ENCODE measurements around the gene LRRC4B.

LRRC4B gene

GRCh38 chr19:50556282-50557008, 11.8 kb downstream of the LRRC4B start:
- in situ Hi-C loops (cut with HindIII; ENCODE audit: low sequenced_read_pairs): no loop called here
- peak; percentile 67 for TF ChIP-seq CTCF (IDR thresholded peaks at IDR 0.05; ENCODE audit: low read depth, low read length, missing control alignments)
- H3K4me3 ChIP-seq (ENCODE audit: low read depth, low read length): peak overlapping the region; percentile 18
- DNase-seq (ENCODE audit: low read depth): peak; percentile 1

- in situ Hi-C loops (cut with HindIII; ENCODE audit: low sequenced_read_pairs): no loop called here
- TF ChIP-seq CTCF (IDR thresholded peaks at IDR 0.05; ENCODE audit: low read depth, low read length, missing control alignments): no peak
- H3K4me3 ChIP-seq (ENCODE audit: low read depth, low read length): no peak overlapping the region
- no peak for DNase-seq (ENCODE audit: low read depth)
Measured at GRCh38 chr19:50555450-50556281, 12.6 kb downstream of the LRRC4B start.

- no peak overlapping the region for H3K4me3 ChIP-seq (ENCODE audit: low read depth, low read length)
- in situ Hi-C loops (cut with HindIII; ENCODE audit: low sequenced_read_pairs): no loop called here
- TF ChIP-seq CTCF (IDR thresholded peaks at IDR 0.05; ENCODE audit: low read depth, low read length, missing control alignments): no peak
- DNase-seq (ENCODE audit: low read depth): no peak
Measured at GRCh38 chr19:50555033-50555432, 13.2 kb downstream of the LRRC4B start.

GRCh38 chr19:50554212-50554611, 14.0 kb downstream of the LRRC4B start:
- no peak for TF ChIP-seq CTCF (IDR thresholded peaks at IDR 0.05; ENCODE audit: low read depth, low read length, missing control alignments)
- in situ Hi-C loops (cut with HindIII; ENCODE audit: low sequenced_read_pairs): no loop called here
- no peak for DNase-seq (ENCODE audit: low read depth)
- H3K4me3 ChIP-seq (ENCODE audit: low read depth, low read length): no peak overlapping the region

DNA sequence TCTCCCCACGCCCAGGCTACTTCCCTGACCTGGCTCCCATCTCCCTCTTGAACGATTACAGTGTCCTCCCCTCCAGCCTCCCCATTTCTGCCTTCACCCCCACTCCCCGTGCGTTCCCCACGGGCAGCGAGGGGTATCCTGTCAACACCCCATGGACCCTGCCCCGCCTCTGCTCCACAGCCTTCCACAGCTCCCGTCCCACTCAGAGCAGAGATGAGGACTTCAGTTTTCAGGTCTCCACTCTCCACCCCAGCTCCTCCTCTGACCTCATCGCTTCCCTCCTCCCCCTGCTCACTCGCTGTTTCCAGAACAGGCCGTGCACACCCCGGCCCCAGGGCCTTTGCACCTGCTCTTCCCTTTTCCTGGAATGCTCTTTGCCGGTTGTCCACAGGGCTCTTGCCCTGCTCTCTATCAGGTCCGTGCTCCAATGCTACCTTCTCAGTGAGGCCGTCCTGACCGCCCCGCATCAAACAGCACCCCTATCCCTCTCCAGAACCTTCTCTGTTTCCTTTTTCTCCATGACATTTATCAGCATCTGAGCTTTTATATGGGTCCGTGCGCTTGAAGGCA, 15.0 kb downstream of the LRRC4B start:
- DNase-seq (ENCODE audit: low read depth): no peak
- in situ Hi-C loops (cut with HindIII; ENCODE audit: low sequenced_read_pairs): no loop called here
- no peak for TF ChIP-seq CTCF (IDR thresholded peaks at IDR 0.05; ENCODE audit: low read depth, low read length, missing control alignments)
- H3K4me3 ChIP-seq (ENCODE audit: low read depth, low read length): no peak overlapping the region

GRCh38 chr19:50552540-50552939, 15.7 kb downstream of the LRRC4B start:
- DNase-seq (ENCODE audit: low read depth): no peak
- no peak for TF ChIP-seq CTCF (IDR thresholded peaks at IDR 0.05; ENCODE audit: low read depth, low read length, missing control alignments)
- H3K4me3 ChIP-seq (ENCODE audit: low read depth, low read length): no peak overlapping the region
- in situ Hi-C loops (cut with HindIII; ENCODE audit: low sequenced_read_pairs): no loop called here
